Stimulated activated CD4-positive, alpha-beta T cell treated with anti-CD3 and anti-CD28 coated beads, Interleukin-1b, Interleukin-23, amount 100 ng/mL, for 1 hour (primary cell): ENCODE results near the gene ZBED4.

Experiments used
- DNase-seq, 2 donors: peaks; one replicate each; pipeline ENCODE4 v3.0.0-alpha.2; 2020; ENCODE audit warnings: low read depth in 2 of 2

The ZBED4 gene

GRCh38 chr22:49880281-49880680 lies 26.6 kb downstream of the ZBED4 start:
- no peak for DNase-seq

GRCh38 chr22:49881856-49882255 lies 28.2 kb downstream of the ZBED4 start:
- no peak for DNase-seq

GRCh38 chr22:49882519-49883293 lies 29.1 kb downstream of the ZBED4 start:
- DNase-seq: no peak

DNA sequence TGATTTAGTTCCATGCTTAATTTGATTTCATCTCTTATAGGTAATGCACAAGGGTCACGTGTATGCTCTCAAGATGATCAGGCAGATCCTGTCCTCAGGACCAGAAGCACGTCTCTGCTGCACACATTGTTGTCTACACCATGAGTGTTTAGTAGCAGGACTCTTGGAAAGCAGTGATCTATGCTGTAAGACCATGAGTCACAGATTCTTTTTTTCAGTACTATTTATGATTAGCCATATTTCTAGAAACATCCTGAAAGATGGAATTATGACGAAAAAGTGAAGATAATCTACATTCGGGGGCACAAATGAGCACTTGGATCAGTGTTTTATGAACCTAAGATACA lies 29.6 kb downstream of the ZBED4 start:
- no peak for DNase-seq

GRCh38 chr22:49884075-49884474 lies 30.4 kb downstream of the ZBED4 start:
- DNase-seq: no peak

DNA sequence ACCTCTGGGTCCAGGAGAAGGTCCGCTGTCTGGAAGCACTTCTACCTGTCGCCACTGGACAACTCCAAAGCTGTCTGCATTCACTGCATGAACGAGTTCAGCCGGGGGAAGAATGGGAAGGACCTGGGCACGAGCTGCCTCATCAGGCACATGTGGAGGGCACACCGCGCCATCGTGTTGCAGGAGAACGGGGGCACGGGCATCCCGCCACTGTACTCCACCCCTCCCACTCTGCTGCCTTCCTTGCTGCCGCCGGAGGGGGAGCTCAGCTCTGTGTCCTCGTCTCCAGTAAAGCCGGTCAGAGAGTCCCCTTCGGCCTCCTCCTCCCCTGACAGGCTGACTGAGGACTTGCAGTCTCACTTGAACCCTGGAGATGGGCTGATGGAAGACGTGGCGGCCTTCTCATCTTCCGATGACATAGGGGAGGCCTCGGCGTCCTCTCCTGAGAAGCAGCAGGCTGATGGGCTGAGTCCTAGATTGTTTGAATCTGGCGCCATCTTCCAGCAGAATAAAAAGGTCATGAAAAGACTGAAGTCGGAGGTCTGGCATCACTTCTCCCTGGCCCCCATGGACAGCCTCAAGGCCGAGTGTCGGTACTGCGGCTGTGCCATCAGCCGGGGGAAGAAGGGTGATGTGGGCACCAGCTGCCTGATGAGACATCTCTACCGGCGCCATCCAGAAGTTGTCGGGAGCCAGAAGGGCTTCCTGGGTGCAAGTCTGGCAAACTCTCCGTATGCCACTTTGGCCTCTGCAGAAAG lies 31.0 kb downstream of the ZBED4 start:
- no peak for DNase-seq

DNA sequence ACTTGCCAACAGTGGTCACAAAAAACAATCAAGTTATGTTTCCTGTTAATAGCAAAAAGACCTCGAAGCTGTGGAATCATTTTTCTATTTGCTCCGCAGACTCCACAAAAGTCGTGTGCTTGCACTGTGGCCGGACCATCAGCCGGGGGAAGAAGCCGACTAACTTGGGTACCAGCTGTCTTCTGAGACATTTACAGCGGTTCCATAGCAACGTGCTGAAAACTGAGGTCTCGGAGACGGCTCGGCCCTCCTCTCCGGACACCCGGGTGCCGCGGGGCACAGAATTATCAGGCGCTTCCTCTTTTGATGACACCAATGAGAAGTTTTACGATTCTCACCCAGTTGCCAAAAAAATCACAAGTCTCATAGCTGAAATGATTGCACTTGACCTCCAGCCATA lies 31.6 kb downstream of the ZBED4 start:
- DNase-seq: no peak

DNA sequence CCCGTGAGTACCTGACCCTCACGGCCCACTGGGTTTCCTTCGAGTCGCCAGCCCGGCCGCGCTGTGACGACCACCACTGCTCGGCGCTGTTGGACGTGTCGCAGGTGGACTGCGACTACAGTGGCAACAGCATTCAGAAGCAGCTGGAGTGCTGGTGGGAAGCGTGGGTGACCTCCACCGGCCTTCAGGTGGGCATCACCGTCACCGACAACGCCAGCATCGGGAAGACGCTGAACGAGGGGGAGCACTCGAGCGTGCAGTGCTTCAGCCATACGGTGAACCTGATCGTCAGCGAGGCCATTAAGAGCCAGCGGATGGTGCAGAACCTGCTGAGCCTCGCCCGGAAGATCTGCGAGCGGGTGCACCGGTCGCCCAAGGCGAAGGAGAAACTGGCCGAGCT lies 32.2 kb downstream of the ZBED4 start:
- no peak for DNase-seq

DNA sequence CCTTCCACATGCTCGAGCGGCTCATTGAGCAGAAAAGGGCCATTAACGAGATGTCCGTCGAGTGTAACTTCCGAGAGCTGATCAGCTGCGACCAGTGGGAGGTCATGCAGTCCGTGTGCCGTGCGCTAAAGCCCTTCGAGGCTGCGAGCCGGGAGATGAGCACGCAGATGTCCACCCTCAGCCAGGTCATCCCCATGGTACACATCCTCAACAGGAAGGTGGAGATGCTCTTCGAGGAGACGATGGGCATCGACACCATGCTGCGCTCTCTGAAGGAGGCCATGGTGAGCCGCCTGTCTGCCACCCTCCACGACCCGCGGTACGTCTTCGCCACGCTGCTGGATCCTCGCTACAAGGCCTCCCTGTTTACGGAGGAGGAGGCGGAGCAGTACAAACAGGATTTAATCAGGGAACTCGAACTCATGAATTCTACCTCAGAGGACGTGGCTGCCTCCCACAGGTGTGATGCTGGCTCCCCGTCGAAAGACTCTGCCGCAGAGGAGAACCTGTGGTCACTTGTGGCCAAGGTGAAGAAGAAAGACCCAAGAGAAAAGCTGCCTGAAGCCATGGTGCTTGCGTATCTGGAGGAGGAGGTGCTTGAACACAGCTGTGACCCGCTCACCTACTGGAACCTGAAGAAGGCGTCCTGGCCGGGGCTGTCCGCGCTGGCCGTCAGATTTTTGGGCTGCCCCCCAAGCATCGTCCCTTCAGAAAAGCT lies 32.9 kb downstream of the ZBED4 start:
- DNase-seq: no peak

DNA sequence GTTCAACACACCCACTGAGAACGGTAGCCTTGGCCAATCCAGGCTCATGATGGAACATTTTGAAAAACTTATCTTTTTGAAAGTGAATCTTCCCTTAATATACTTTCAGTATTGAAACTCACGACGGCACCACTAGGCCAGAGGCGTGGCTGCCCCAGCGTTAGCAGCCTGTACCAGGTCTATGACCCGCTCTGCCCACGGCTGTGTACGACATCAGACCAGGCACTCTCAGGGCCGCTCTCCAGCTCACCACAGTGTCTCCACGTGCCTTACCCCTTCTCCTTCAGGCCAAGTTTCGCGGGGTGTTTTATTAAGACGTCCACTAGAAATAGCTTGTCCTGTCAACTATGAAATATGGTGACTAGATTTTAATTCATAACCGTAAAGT lies 33.4 kb downstream of the ZBED4 start:
- no peak for DNase-seq

DNA sequence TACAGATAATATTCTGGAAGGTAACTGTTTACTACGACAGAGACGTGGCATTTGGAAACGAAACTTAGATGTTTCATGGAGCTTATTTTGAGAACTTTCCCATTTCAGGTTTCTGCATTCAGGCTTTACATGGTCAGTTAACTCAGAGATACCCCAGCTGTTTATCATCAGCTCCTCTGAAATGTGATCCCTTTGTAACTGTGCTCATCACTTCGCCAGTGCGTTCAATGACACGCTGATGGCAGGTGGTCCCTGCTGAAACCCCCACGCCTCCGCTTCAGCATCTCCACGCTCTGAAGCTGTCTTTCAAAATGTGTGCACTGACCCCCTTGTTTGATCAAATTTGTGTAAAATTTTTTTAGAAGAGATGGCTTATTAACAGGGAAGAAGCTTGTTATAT lies 34.1 kb downstream of the ZBED4 start:
- DNase-seq: no peak

- DNase-seq: no peak
Measured at GRCh38 chr22:49889071-49889470, 35.4 kb downstream of the ZBED4 start.

- no peak for DNase-seq
Measured at GRCh38 chr22:49892226-49892899, 38.7 kb downstream of the ZBED4 start.

- DNase-seq: no peak
Measured at GRCh38 chr22:49893025-49893424, 39.4 kb downstream of the ZBED4 start.

DNA sequence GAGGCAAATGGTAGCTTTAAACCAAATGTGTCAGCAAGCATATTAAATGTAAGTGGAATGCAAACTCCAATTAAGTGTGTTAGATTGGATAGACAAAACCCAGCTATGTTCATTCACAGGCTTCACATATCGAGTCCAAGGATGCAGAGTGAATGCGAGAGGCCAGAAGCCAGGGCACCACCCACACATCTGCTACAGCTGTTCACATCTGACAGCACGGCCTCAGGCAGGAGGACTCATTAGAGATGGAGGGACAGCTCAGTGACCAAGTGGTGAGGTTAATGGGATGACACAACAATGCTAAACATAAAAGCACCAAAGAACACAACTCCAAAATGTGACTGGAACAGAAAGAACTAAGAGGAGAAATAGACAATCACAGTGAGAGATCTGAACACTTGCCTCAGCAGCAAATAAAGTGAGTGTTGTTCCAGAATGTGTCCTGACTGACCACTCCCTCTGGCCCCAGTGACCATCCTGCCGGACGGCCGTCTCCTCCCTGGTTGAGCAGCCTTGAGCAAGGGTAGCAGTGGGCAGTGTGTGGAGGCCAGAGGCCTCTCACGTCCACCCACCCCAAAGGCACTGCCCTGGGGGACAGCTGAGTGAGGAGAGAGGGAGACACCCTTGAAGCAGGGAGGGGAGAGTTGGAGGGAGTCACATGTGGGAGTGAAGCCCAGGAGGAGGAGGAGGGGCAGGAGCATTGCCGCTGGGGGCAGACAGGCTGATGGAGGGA lies 40.8 kb downstream of the ZBED4 start:
- no peak for DNase-seq

DNA sequence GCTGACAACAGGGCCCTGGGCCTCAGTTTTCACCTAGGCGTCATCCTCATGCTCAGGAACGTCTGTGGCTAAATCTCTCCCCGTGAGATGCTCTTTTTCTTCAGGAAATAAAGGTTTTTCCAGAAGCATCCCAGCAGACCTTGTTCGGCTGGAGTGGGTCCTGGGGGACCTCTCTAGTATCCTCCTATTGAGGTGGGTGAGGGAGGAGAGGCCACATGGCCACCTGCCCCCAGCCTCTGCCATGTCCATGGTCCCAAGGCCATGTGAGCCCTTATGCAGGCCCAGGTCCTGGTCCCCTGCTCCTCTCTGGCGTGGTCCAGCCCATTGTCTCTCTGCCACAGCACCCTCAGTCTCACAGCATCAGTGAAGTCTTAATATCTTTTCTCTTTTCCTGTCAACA lies 42.6 kb downstream of the ZBED4 start:
- DNase-seq: no peak

DNA sequence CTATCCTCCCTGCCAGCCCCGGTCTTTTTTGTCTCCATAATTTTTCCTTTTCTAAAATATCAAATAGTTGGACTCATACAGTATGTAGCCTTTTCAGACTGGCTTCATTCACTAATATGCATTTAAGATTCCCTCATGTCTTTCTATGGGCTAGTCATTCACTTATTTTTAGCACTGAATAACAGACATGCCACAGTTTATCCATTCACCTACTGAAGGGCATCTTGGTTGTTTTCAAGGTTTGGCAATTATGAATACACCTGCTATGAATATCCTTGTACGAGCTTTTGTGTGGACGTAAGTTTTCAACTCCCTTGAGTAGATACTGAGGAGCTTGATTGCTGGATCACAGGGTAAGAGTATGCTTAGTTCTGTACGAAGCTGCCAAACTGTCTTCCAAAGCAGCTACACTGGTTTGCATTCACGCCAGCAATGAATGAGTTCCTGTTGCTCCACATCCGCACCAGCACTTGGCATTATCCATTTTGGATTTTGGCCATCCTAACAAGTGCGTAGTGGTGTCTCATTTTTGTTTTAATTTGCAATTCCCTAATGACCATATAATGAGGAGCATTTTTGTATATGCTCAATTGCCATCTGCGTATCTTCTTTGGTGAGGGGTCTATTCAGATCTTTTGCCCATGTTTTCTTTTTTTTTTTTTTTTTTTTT lies 43.5 kb downstream of the ZBED4 start:
- DNase-seq: no peak

- no peak for DNase-seq
Measured at GRCh38 chr22:49899530-49899929, 45.9 kb downstream of the ZBED4 start.

- no peak for DNase-seq
Measured at GRCh38 chr22:49900441-49901230, 47.0 kb downstream of the ZBED4 start.

GRCh38 chr22:49901457-49901856 lies 47.8 kb downstream of the ZBED4 start:
- DNase-seq: no peak
